HG03175 (cell line): ENCODE results near the gene ZNF521.

Source experiments
- ATAC-seq: cut with Tn5 transposase; IDR thresholded peaks from one replicate; pipeline ENCODE4 v1.9.1; 2021; ENCODE audit warnings: mild to moderate bottlenecking, moderate library complexity; ENCODE audit not compliant: unreplicated experiment

ZNF521 gene

DNA sequence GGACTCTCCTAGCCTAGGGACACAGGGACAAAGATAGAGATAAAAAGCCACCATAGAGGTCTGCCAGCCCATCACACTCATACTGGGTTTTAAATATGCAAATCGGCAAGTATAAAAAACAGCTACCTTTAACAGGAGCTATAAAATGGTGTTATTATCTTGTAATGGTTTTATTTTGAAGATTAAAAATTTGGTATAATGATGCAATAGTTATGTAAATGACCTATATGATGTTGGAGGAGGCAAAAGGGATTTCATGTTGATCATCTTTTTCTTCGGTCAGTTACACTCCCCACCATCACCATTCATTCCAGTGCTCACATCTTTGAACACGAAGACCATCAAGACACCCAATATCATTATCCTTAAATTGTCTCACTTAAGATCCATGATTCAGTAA, 11.2 kb downstream of the ZNF521 start:
- no peak for ATAC-seq

DNA sequence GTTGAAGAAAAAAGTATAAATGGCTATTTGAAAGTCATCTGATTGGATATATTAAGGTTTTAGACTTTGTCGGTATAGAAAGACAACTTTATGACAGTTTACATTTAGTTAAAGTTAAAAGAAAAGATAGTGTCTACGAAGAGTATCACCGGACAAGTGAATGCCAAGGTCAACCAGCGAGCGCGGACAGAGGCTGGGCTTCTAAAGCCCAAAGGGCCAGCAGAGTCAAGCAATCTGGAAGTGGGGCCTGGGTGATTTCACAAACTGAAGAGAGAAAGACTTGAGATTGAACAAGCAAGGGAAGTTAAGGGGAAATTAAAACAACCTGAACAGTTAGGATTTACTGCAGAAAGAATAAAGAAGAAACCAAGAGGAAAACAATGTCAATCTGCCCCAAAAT, 16.3 kb downstream of the ZNF521 start:
- no peak for ATAC-seq

DNA sequence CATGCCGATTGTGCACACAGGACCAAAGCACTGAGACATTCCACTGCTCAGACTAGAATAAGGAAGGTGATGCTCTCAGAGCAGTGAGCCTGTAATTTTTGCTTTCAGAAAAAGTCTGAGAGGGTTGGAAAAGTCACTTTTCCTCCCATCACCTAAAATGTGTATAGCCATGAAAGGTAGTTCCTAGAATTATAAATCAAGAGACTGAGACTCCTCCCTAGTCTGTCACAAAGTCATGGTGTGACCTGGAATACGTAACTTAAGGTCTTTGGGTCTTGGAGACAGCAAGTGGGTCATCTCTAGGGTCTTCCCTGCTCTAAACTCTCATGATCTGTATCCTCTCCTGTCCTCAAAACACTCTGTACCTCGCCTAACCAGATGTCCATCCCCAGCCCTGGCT, 16.9 kb downstream of the ZNF521 start:
- ATAC-seq = no peak

DNA sequence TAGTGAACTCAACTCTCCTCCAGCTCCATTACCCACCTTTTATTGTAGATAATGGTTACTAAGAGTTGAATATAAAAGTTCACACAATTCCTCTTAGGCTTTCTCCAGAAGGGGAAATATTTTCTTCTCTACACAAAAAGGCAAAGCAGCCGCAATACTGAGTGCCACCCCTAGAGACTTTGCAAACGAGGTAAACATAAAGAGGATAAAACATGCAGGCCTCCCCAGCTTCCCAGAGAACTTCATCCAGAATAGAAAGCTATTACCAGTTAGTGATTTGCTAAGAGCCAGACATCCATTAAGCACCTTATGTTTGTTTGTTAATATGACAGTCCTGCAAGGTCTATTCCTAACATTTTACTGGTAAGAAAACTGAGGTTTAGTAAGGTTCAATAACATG, 17.4 kb downstream of the ZNF521 start:
- no peak for ATAC-seq

DNA sequence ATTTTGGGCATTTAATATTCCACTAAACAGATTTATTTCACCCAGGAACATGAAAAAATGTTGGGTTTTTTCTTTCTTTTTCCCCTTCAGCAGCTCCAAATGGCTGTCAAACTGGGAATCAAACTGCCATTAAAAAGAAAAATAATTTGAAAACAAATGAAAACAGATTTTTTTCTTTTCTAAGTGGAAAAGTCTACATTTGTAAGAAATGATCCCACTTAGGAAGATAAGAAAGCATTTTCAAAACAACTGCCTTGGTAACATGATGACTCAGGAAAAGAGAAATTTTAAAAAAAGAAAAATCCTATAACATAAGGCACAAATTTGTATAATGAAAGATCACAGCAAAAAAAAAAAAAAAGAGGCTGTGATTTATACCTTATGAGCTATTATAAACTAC, 20.0 kb downstream of the ZNF521 start:
- no peak for ATAC-seq

DNA sequence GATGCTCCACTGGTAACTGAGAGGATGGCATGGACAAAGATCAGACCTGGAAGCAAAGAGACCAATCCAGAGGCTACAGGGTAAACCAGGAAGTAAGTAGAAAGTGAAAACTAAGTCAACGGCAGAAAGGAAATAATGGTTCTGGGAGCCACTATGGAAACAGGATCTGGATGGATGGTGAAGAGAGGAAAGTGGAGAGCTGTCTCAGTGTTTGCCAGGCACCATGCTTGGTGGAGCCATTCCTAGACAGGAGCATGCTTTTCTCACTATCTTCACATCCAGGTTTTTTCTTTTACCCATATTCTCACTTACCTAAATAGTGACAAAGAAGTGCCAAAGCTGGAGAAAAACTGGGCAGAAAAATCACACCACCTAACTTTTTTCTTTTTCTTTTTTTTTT, 22.2 kb downstream of the ZNF521 start:
- no peak for ATAC-seq

DNA sequence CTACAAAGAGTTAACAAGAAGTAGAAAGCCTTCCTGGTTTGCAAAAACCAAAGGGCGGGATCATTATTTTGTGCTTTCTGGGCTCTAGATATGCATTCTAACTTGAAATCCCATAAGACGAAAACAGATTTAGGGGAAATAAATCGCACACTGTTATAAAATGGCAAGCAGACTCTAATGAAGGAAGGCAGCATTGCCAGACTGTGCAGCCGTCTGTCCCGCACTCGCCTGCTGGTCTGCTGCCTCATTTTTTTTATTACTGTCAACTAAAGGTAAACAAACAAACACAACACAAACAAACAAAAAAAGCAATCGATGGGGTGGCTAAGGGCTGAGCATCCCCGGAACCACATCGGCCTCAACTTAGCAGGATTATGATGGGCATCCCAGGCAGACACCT, 24.4 kb downstream of the ZNF521 start:
- no peak for ATAC-seq

DNA sequence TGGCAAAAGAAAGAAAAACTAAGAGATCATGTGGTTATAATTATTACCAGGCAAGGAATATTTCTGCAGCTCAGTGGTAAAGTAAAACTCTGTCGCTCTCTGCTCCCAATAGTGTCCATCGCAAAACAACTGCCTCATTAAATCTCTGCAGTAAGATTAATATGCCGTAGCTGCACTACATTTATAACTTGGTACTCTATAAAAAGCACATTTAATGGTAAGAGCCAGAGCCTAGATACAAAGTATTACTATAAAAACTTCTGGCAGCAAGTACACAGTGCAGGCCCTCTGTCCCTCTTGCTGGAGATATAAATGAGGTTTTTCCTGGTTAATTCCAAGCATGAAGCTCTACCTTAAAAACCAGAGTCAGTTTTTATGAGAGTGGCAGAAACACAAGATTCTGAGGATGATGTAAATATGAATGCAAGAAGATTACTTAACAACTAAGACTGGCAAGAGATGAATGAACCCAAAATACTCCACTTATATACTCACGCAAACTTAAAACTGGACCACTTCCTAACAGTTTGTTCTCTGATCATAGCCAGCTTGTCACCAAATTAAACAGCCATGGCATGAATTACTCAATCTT, 25.5 kb downstream of the ZNF521 start:
- ATAC-seq = no peak

DNA sequence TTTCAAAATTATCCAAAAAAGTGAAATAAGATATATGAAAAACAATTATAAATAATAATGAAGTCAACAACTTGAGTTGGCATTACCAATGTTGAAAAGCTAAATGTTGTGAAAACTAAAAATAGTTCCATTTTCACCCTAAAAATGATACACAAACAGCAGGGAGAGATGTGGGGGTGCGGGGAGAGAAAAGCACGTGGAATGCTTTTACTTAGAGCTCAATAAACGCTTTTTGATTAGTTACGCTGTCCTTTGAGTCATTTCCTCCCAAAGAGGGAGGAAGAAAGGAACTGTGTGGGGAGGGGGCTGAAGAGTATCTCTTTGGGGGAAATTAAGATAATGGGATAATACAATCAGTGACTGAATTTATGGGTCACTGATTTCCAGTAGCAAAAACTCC, 29.2 kb downstream of the ZNF521 start:
- no peak for ATAC-seq

DNA sequence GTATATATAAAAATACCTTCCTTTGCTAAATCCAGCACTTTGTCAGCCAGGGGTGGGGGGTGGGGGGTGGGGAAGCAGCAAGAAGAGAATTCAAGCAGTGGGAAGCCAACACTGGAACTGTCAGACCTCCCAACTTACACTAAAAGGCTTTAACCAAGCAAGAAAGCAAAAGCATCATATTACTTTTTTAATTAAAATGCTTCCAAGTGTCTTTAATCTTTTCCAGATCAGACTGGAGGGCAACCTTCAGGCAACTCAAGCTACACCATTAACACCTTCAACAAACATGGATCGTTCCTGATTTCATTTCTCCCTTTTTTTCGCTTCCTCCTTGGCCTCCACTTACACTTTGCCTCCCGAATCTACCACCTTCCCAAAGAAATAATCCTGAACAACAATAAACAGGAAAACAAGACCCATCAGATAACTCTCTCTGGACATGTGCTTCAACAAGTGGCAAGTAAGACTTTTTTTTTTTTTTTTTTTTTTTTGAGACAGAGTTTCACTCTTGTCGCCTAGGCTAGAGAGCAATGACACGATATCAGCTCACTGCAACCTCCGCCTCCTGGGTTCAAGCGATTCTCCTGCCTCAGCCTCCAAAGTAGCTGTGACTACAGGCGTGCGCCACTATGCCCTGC, 35.5 kb downstream of the ZNF521 start:
- no peak for ATAC-seq

DNA sequence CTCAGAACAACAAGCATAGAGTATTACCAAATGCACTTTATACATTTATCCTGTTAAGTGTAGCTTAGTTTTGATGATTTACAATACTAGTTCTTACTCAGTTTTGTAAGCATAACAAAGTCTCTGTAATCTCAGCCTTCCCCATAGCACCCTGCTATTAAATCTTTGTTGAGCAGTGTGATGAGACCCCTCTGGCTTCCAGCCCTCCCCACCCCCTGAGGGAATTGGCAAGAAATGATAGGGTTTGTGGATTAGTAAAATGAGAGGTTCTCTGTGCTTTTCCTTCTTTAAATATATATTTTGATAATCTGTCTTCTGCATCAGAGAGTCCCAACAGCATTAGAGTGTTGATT, 37.2 kb downstream of the ZNF521 start:
- no peak for ATAC-seq

DNA sequence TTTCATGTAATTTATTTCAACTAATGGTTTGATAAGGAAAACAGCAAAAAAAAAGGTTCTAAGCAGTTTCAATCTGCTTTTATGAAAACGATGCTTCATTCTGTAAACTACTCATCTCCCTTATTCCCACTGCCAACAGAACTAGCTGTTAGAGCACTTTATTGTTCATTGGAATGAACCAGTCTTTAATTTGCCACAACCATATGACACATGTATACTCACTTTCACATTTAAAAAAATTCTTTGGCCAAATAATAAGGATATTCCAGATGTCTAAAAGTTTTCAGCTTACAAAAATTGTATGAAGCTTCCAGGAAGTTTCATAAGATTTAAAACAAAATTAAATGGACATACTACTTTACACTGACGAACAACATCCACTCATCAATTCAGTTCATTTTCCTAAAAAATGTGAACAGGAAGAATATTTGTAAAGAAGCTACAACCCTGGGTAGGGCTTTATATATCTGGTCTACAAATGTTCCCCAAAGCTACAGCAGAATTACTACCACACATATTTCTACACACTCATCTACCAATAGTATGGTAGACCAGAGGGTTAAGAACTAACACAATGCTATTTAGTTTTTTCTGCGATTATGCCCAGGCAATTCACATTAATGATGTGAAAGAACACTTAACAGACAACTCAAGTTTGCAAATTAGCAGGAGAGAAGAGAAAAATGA, 37.7 kb downstream of the ZNF521 start:
- ATAC-seq = no peak

DNA sequence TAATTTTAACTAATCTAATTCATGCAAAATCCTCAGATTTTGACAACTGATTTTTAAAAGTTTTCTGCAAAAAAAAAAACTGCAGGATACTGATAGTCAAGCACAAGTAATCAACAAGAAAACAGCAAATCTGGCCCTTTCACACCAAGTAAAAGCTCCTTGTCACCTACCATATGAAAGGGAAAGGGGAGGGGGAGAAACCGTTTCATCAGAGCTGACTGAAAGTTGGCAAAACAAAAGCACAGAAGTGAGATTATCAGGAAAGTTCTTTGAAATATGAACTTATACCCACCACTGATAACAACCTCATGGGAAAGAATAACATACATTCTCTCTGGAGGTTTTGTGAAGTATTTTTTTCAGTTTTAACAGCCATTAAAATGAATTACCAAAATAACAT, 38.7 kb downstream of the ZNF521 start:
- ATAC-seq = no peak

DNA sequence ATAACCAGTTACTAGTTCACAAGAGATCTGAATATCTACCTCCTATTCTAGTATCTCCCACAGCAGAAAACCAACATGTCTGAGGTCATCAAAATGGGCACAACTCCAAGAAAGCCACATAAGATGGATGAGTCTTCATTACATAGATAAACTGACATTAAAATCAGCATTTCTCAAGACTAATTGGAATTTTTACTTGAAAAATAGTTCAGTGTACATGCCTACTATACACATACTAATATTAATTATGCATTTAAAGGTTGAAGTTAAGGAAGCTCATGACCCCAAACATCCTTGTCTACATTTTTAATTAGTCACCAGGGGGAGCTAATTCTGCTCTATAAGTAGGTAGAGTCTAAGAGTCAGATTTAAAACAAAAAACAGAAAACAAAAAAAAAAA, 41.9 kb downstream of the ZNF521 start:
- no peak for ATAC-seq

DNA sequence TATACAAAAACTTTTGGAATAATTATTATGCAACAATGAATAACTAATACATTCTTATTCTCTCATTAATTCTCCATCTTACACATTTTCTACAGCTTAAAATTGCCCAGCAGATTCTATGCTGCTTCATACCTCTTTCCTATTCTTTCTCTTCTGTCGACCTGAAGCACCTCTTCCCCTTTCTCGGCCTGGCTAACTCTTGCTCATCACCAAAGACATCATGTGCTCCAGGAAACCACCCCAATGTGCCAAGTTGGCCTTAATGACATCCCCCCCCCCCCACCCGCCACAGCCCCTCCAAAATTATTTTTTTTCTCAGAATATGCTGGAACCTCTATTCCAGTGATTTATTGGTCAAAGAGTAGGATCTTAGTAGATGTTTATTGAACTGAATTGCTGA, 43.6 kb downstream of the ZNF521 start:
- ATAC-seq = no peak

DNA sequence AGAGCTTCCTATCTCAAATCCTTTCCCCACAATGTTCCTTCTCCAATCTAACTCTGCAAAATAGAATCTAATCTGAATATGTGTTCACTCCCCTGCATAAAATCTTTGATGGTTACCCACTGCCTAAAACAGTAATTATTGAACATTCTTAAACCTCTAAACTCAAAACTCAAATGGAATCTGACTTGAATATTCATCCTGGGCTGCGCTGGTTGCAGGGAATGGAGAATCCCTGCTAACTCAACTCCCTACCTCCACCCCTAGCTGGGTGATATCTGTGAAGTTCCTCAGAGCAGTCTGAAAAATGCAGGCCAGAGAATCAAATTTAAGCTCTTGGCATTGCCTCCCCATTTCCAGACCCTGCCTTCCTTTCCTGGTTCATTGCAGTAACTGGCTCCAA, 44.8 kb downstream of the ZNF521 start:
- no peak for ATAC-seq

DNA sequence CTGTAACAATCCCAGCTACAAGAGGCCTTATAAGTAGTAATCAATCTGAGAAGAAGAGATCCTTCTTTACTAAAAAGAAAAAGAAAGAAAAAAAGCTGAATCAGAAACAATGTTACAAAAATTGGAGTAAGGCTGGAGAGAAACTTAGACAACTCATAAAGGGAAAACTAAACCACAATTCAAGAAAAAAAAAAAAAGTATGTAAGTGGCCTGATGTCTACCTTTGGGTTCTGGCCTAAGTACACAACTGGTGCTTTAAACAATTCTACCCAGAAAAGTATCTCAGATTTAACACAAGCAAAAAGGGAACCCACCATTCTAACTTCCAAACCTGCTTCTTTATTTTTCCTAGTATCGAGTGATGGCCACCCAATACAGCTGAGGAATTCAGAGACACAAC, 45.3 kb downstream of the ZNF521 start:
- ATAC-seq = no peak

DNA sequence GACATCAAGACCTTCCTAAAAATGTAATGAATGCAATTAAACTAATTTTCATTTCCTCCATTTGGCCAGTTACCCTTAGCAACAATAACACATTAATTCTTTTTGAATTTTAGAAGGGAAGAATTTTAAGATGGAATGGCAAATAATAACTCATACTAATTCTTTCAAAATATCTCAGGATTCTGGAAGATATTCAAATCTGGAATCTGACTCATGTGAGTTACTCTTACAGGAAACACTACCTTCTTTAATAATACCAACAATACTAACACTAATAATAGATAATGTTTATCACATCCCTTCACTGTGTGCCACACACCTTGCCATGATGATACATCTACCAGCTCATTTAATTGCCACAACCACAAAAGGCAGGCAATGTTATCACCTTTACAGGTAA, 46.4 kb downstream of the ZNF521 start:
- ATAC-seq = no peak

DNA sequence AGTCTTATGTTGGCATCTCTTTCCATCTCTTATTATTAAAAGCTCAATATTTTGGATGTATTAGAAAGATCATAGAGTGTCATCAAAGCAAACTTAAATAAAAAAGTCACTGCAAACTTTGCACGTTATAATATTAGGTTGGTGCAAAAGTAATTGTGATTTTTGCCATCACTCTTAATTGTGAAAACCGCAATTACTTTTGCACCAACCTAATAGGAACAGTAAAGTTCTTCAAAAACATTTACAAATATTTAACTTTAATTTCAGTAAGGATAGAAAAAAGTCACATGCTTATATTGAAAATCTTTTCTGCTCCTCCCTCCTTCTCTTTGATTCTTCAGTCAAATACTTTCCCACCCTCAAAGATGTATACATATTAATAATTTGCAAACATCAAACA, 51.5 kb downstream of the ZNF521 start:
- no peak for ATAC-seq

DNA sequence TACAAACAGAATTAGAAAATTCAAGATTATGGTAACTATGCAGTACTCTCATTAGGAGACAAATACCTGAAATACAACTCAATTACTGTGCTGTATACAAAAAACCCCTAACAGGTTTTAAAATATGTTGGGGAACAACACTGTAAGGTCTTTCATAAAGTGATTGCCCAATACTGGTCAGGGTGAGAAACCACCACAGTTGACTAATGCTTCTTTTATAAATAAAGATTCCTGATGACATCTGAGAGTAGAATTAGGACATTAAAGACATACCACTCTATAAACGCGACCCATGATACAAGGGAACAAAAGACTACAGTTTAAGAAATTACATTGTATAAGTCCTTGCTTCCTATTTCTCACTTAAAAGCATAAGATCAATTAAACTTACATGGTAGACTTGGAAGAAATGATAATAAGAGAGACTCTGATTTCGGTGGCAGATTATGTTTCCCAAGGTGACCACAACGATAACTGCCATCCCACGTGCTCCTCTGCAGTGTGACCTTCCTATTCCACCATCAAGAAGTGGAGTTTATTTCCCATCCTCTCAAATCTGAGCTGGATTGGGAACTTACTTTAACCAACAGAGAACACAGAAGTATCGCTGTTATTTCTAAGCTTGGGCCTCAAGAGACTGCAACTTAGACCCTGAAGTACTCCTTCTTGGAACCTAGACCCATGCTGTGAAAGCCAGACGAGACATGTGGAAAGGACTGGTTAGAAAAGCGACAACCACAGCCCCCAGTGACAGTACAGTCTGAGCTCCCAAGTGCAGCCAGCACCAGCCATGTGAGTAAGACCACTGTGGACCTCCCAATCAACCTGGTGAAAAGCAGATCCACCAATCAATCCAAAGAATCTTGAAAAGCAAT, 52.3 kb downstream of the ZNF521 start:
- no peak for ATAC-seq

DNA sequence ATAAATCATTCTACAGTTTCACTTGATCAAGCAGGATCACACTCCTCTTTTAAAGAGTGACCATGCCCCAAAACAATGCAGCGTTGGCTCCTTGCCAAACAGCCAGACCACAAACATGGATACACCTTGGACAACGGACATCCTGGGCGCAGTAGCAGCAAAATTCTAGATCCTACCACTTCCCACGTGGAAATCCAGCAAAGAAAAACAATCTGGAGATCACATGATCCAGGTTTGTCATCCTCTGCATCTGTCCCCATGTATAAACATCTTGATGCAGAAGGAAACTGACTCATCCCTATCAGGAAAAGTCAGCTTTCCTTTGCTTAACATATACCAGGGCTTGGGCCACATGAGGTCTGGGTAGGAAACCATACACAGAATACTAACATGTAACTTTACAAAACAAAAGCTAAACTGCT, 53.1 kb downstream of the ZNF521 start:
- ATAC-seq = no peak

DNA sequence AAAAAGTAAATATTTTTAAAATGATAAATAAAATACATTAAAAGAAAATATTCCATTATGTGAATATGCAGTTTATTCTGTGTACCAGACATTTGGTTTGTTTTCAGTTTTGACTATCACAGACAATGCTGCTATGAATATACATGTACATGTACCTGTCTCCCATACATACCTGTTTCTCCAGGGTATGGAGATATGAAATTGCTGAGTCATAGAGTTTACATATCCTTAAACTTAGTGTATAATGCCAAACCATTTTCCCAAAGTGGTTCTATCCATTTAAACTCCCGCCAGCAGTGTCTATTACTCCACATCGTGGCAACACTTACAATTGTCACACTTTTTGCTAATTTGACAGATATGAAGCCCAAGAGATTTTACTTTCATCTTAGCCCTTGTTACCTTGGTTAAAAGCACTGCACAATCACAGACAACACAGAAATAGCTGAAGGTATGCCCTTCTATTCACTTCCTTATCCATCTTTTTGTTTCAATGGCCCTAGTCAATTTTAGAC, 56.3 kb downstream of the ZNF521 start:
- no peak for ATAC-seq
